Sigmoid colon (tissue), 7 donors: ENCODE measurements around the gene UBA3. TPM values are rescaled to one million over a fixed set of nuclear protein-coding genes. Genes with fewer than 3 reads are reported as not detected.

Experiments
- DNase-seq: peaks from one replicate; pipeline ENCODE4 v3.0.0-alpha.2; 2019
- H3K27ac ChIP-seq, 4 donors: fragments of 200-600 bp; sonication (generic); one replicate each; pipeline ENCODE4 v1.5.1; 2016 to 2019; ENCODE audit warnings: mild to moderate bottlenecking in 1 of 4
- H3K27me3 ChIP-seq, 3 donors: fragments of 200-600 bp; sonication (generic); one replicate each; pipeline ENCODE4 v1.5.1; 2019; ENCODE audit warnings: mild to moderate bottlenecking in 1 of 3
- H3K36me3 ChIP-seq, 4 donors: fragments of 200-600 bp; sonication (generic); one replicate each; pipeline ENCODE4 v1.5.1; 2016 to 2019
- H3K4me1 ChIP-seq, 4 donors: fragments of 200-600 bp; sonication (generic); one replicate each; pipeline ENCODE4 v1.5.1; 2017 to 2019
- H3K4me3 ChIP-seq, 4 donors: fragments of 200-600 bp; sonication (generic); one replicate each; pipeline ENCODE4 v1.5.1; 2017 to 2019; ENCODE audit warnings: mild to moderate bottlenecking in 2 of 4, moderate library complexity in 1 of 4
- H3K9me3 ChIP-seq, 4 donors: fragments of 200-600 bp in 3 of 4; sonication (generic) in 3 of 4; one replicate each; pipeline versions ENCODE4 v1.5.1 to v1.6.1; 2013 to 2019
- CTCF ChIP-seq, 4 experiments: fragments of 450-650 bp in 3 of 4; fragments of 200-600 bp in 1 of 4; IDR thresholded peaks; one replicate each; pipeline ENCODE4 v1.5.1; 2016 to 2019; ENCODE audit warnings: antibody characterized with exemption in 4 of 4, mild to moderate bottlenecking in 3 of 4, moderate library complexity in 2 of 4
- EP300 ChIP-seq, 4 donors: sonication (generic); formaldehyde crosslinking; IDR thresholded peaks; one replicate each; pipeline ENCODE4 v1.6.1; 2017; ENCODE audit warnings: antibody characterized with exemption in 4 of 4
- POLR2A ChIP-seq, 2 donors: fragments of 450-650 bp; IDR thresholded peaks; one replicate each; pipeline ENCODE4 v1.6.1; 2016; ENCODE audit warnings: antibody characterized with exemption in 2 of 2, mild to moderate bottlenecking in 2 of 2, moderate library complexity in 2 of 2
- POLR2AphosphoS5 ChIP-seq, 4 donors: sonication (generic); formaldehyde crosslinking; IDR thresholded peaks; one replicate each; pipeline ENCODE4 v1.6.1; 2017; ENCODE audit warnings: antibody characterized with exemption in 4 of 4
- WGBS, 2 donors: extraction: QIAGEN DNeasy Blood & Tissue Kit; methylation state at CpG; one replicate each; pipeline ENCODE4 v1.1.7; 2013; 5-methylcytosine and 5-hydroxymethylcytosine counted together
- intact Hi-C: fragments of 100-400 bp; cut with DNase I; formaldehyde crosslinking; loops from one replicate; pipeline ENCODE4 v1.15.1; 2023
- polyA plus RNA-seq, 3 donors: library from polyadenylated mRNA; stranded (reverse); fragments of 200-250 nt; gene quantifications; one replicate each; pipeline ENCODE4 v1.2.3, GENCODE V29; 2013
- total RNA-seq, 4 donors: library from RNA; depleted of rRNA; stranded (reverse); fragments of >200 nt; gene quantifications; one replicate each; pipeline ENCODE4 v1.1.0, GENCODE V29; 2016
- donor health status: healthy with polysubstance abuse.
- donor health status: Bipolar disorder and iron deficiency.
- donor health status: healthy.

The UBA3 gene
- total and polyA plus RNA-seq, 7 donors: 36.6 to 84.9 (median 54.6) TPM

DNA sequence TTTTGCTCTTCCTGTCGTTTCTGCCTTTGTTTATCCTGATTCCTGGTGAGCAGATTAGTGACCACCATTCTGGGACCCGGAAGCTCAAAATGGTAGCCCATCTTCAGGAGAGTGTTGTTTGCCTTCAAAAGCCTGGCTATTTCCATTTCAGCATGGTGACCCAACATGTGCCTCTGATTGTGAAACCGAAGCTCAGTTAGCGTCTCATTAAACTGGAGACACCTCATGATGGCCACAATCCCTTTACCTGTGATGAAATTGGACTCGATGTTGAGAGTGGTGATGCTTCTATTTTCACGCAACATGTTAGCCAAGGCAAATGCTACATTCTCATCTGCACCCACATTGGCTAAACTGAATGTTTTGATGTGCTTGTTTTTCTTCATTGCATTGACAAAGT, 39.0 kb upstream of the UBA3 start:
- Histone ChIP-seq H3K4me3 (no peak overlapping the region), H3K9me3 (no peaks in the 10 kb centered on the region), H3K4me1 (no peaks in the 10 kb centered on the region), H3K27ac (no peak overlapping the region), H3K27me3 (no peaks in the 10 kb centered on the region), H3K36me3 (no peaks in the 10 kb centered on the region)
- no peak for TF ChIP-seq POLR2A (IDR thresholded peaks at IDR 0.05)
- no peak for TF ChIP-seq CTCF (IDR thresholded peaks at IDR 0.05)
- TF ChIP-seq EP300 (IDR thresholded peaks at IDR 0.05): no peak
- TF ChIP-seq POLR2AphosphoS5 (IDR thresholded peaks at IDR 0.05): no peak
- intact Hi-C loops: no loop called here
- WGBS, 2 donors: 94 to 96% methylated on average over 6 of the region's 6 CpGs
- no peak for DNase-seq

- no peaks in the 10 kb centered on the region for H3K27me3 ChIP-seq
- 96 to 97% methylated on average over 12 of the region's 12 CpGs for WGBS, 2 donors
- H3K4me1 ChIP-seq: no peaks in the 10 kb centered on the region
- no peak overlapping the region for H3K27ac ChIP-seq
- H3K36me3 ChIP-seq: no peaks in the 10 kb centered on the region
- H3K4me3 ChIP-seq: no peak overlapping the region
- H3K9me3 ChIP-seq: no peaks in the 10 kb centered on the region
- TF ChIP-seq POLR2A (IDR thresholded peaks at IDR 0.05) (no peak), POLR2AphosphoS5 (IDR thresholded peaks at IDR 0.05) (no peak), EP300 (IDR thresholded peaks at IDR 0.05) (no peak), CTCF (IDR thresholded peaks at IDR 0.05) (no peak)
- DNase-seq: no peak
- intact Hi-C loops: no loop called here
These were observed 38.4 kb upstream of the UBA3 start for GRCh38 chr3:69118555-69118954.

GRCh38 chr3:69116897-69117296, 36.7 kb upstream of the UBA3 start:
- H3K9me3 ChIP-seq: no peaks in the 10 kb centered on the region
- no peaks in the 10 kb centered on the region for H3K27me3 ChIP-seq
- H3K4me3 ChIP-seq: no peak overlapping the region
- no peak for TF ChIP-seq POLR2AphosphoS5 (IDR thresholded peaks at IDR 0.05)
- TF ChIP-seq POLR2A (IDR thresholded peaks at IDR 0.05): no peak
- intact Hi-C loops: no loop called here
- DNase-seq: no peak
- no peak overlapping the region for H3K27ac ChIP-seq
- H3K4me1 ChIP-seq: no peaks in the 10 kb centered on the region
- H3K36me3 ChIP-seq: no peaks in the 10 kb centered on the region
- WGBS, 2 donors: 19 to 72% methylated on average over 3 of the region's 3 CpGs

- Histone ChIP-seq H3K4me3 (no peak overlapping the region), H3K4me1 (no peaks in the 10 kb centered on the region), H3K27ac (no peak overlapping the region), H3K27me3 (no peaks in the 10 kb centered on the region), H3K9me3 (no peaks in the 10 kb centered on the region), H3K36me3 (no peaks in the 10 kb centered on the region)
- TF ChIP-seq POLR2A (IDR thresholded peaks at IDR 0.05) (no peak), POLR2AphosphoS5 (IDR thresholded peaks at IDR 0.05) (no peak), EP300 (IDR thresholded peaks at IDR 0.05) (no peak), CTCF (IDR thresholded peaks at IDR 0.05) (no peak)
- 34 to 74% methylated on average over 4 of the region's 4 CpGs for WGBS, 2 donors
- intact Hi-C loops: no loop called here
- no peak for DNase-seq
These were observed 36.0 kb upstream of the UBA3 start for GRCh38 chr3:69116162-69116561.

- Histone ChIP-seq H3K27ac (no peak overlapping the region), H3K9me3 (no peaks in the 10 kb centered on the region), H3K4me3 (no peak overlapping the region), H3K36me3 (no peaks in the 10 kb centered on the region), H3K27me3 (no peaks in the 10 kb centered on the region), H3K4me1 (no peaks in the 10 kb centered on the region)
- intact Hi-C loops: no loop called here
- no peak for DNase-seq
- TF ChIP-seq CTCF (IDR thresholded peaks at IDR 0.05) (no peak), POLR2AphosphoS5 (IDR thresholded peaks at IDR 0.05) (no peak)
- 16 to 66% methylated on average over 2 of the region's 2 CpGs for WGBS, 2 donors
These were observed 35.6 kb upstream of the UBA3 start for GRCh38 chr3:69115731-69116130.
